Fibroblast of lung (primary cell): Measurements from ENCODE around the gene IL25. TPM values are rescaled to one million over a fixed set of nuclear protein-coding genes. Genes with fewer than 3 reads are reported as not detected.

Experiments
- DNase-seq, 2 donors: peaks; one replicate each; pipeline versions ENCODE4 v3.0.0 to v3.0.0-alpha.2; 2010; ENCODE audit warnings: low read depth in 2 of 2
- H2AFZ ChIP-seq: 2 replicates; pipeline ENCODE4 v1.5.1; 2012; ENCODE audit warnings: low read length, control low read depth, inconsistent platforms
- H3K27ac ChIP-seq: 2 replicates; pipeline ENCODE4 v1.5.1; 2011; ENCODE audit warnings: low read length, control low read depth; ENCODE audit not compliant: insufficient read depth
- H3K27me3 ChIP-seq: 2 replicates; pipeline ENCODE4 v1.5.1; 2011; ENCODE audit warnings: mild to moderate bottlenecking, low read length; ENCODE audit not compliant: control insufficient read depth, insufficient read depth
- H3K36me3 ChIP-seq: 2 replicates; pipeline ENCODE4 v1.5.1; 2011; ENCODE audit warnings: low read length; ENCODE audit not compliant: control insufficient read depth, insufficient read depth
- H3K4me1 ChIP-seq: 2 replicates; pipeline ENCODE4 v1.5.1; 2011; ENCODE audit warnings: low read length; ENCODE audit not compliant: control insufficient read depth, insufficient read depth; ENCODE audit errors: extremely low read depth
- H3K4me2 ChIP-seq: 2 replicates; pipeline ENCODE4 v1.5.1; 2011; ENCODE audit warnings: low read length, control low read depth; ENCODE audit not compliant: insufficient read depth; ENCODE audit errors: extremely low read depth
- H3K4me3 ChIP-seq, 4 experiments: fragments of 200-600 bp in 1 of 4; sonication (generic) in 1 of 4; replicated peaks in 1 of 4; 2 replicates each; pipeline ENCODE4 v1.5.1; 2011 to 2016; ENCODE audit warnings: low read length in 4 of 4, low read depth in 3 of 4, mild to moderate bottlenecking in 3 of 4, control low read depth in 2 of 4, inconsistent platforms in 1 of 4, mixed read lengths in 1 of 4; ENCODE audit not compliant: insufficient read depth in 1 of 4; ENCODE audit errors: control extremely low read depth in 1 of 4
- H3K79me2 ChIP-seq: 2 replicates; pipeline ENCODE4 v1.5.1; 2012; ENCODE audit warnings: mild to moderate bottlenecking, low read length, inconsistent platforms; ENCODE audit not compliant: control insufficient read depth, insufficient read depth
- H3K9ac ChIP-seq: 2 replicates; pipeline ENCODE4 v1.5.1; 2011; ENCODE audit warnings: mild to moderate bottlenecking, low read length, control low read depth; ENCODE audit not compliant: insufficient read depth
- H3K9me3 ChIP-seq: 2 replicates; pipeline ENCODE4 v1.5.1; 2012; ENCODE audit warnings: low read depth, low read length; ENCODE audit not compliant: control insufficient read depth, insufficient read depth
- H4K20me1 ChIP-seq: 2 replicates; pipeline ENCODE4 v1.5.1; 2011; ENCODE audit warnings: low read length; ENCODE audit not compliant: control insufficient read depth, insufficient read depth; ENCODE audit errors: extremely low read depth
- CTCF ChIP-seq, 2 donors: IDR thresholded peaks in 1 of 2; conservative IDR thresholded peaks in 1 of 2; 1 replicate in 1 of 2; 2 replicates in 1 of 2; pipeline ENCODE4 v1.5.1; 2011 to 2012; ENCODE audit warnings: low read length in 2 of 2, control low read depth in 1 of 2, inconsistent platforms in 1 of 2, low read depth in 1 of 2, mild to moderate bottlenecking in 1 of 2
- EZH2 ChIP-seq: IDR thresholded peaks from 2 replicates; pipeline ENCODE4 v1.5.1; 2012; ENCODE audit warnings: low read length, control low read depth, mild to moderate bottlenecking; ENCODE audit errors: missing control alignments
- polyA plus RNA-seq, 2 donors: library from polyadenylated mRNA; depleted of rRNA in 1 of 2; stranded (reverse) in 1 of 2; unstranded in 1 of 2; fragments of >200 nt; gene quantifications; 2 replicates each; pipeline ENCODE4 v1.2.1, GENCODE V29; 2011 to 2012; ENCODE audit warnings: missing spikeins in 1 of 2
- total RNA-seq: library from RNA; depleted of rRNA; stranded (reverse); fragments of >200 nt; gene quantifications from 2 replicates; pipeline ENCODE4 v1.2.1, GENCODE V29; 2014

The IL25 gene
- total and polyA plus RNA-seq, 2 donors (not counting 1 experiment from before 2014, with no cell fraction given): not detected

GRCh38 chr14:23327947-23328744, 44.5 kb upstream of the IL25 start:
- Histone ChIP-seq H3K9ac (no peak overlapping the region), H3K27ac (no peak overlapping the region), H3K79me2 (peaks cover 8% of the 10 kb centered on the region), H3K4me1 (peaks cover under 1% of the 10 kb centered on the region), H4K20me1 (no peaks in the 10 kb centered on the region), H3K9me3 (no peaks in the 10 kb centered on the region), H3K4me2 (no peak overlapping the region), H2AFZ (no peak overlapping the region), H3K27me3 (no peaks in the 10 kb centered on the region), H3K36me3 (peaks cover 10% of the 10 kb centered on the region), H3K4me3 (no peak overlapping the region)
- TF ChIP-seq EZH2: no peak
- TF ChIP-seq CTCF (conservative IDR thresholded peaks at IDR 0.05 in 1 of 2, IDR thresholded peaks at IDR 0.05 in 1 of 2; ENCODE audit: low read depth in 1 of 2, low read length in 2 of 2): peak; percentile 87 to 90
- peak; percentile 64 to 85 for DNase-seq

GRCh38 chr14:23335623-23336022, 37.0 kb upstream of the IL25 start:
- no peak for DNase-seq
- no peak overlapping the region for H3K27ac ChIP-seq
- no peaks in the 10 kb centered on the region for H3K79me2 ChIP-seq
- TF ChIP-seq CTCF (conservative IDR thresholded peaks at IDR 0.05 in 1 of 2, IDR thresholded peaks at IDR 0.05 in 1 of 2; ENCODE audit: low read depth in 1 of 2, low read length in 2 of 2) (no peak), EZH2 (no peak)
- H3K4me1 ChIP-seq: no peaks in the 10 kb centered on the region
- H3K4me3 ChIP-seq: no peak overlapping the region
- H4K20me1 ChIP-seq: no peaks in the 10 kb centered on the region
- no peaks in the 10 kb centered on the region for H3K36me3 ChIP-seq
- no peak overlapping the region for H2AFZ ChIP-seq
- no peak overlapping the region for H3K9ac ChIP-seq
- H3K27me3 ChIP-seq: no peaks in the 10 kb centered on the region
- no peaks in the 10 kb centered on the region for H3K9me3 ChIP-seq
- H3K4me2 ChIP-seq: no peak overlapping the region

DNA sequence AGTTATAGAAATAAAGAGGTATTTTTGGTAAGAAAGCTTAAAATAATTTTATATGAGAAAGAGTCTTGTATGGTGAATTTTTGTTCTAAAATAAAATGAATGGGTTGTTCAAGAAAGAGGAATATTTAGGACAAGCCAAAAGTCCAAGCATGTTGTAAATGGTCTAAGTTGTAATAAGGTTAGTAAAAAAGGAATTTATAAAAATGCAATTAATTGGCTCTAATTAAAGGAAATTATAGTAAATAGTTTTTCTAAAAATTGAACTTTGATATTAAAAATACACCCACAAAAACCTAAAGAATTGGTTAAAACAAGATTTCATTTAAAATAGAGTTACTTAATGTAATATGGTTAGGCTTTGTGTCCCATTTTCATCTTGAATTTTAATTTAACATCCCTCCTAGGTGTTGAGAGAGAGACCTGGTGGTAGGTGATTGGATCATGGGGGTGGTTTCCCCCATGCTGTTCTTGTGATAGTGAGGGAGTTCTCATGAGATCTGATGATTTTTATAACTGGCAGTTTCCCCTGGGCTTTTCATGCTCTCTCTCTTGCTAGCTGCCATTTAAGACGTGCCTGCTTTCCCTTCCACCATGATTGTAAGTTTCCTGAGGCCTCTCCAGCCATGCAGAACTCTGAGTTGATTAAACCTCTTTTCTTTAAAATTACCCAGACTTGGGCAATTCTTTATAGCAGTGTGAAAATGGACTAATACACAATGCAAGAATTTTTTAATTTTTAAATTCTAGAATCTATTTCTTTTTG, 32.9 kb upstream of the IL25 start:
- no peak overlapping the region for H2AFZ ChIP-seq
- H3K9ac ChIP-seq: no peak overlapping the region
- DNase-seq: no peak
- no peak overlapping the region for H3K27ac ChIP-seq
- TF ChIP-seq EZH2 (no peak), CTCF (conservative IDR thresholded peaks at IDR 0.05 in 1 of 2, IDR thresholded peaks at IDR 0.05 in 1 of 2; ENCODE audit: low read depth in 1 of 2, low read length in 2 of 2) (no peak)
- no peaks in the 10 kb centered on the region for H4K20me1 ChIP-seq
- H3K4me1 ChIP-seq: no peaks in the 10 kb centered on the region
- H3K79me2 ChIP-seq: no peaks in the 10 kb centered on the region
- H3K36me3 ChIP-seq: no peaks in the 10 kb centered on the region
- no peak overlapping the region for H3K4me3 ChIP-seq
- H3K9me3 ChIP-seq: no peaks in the 10 kb centered on the region
- H3K27me3 ChIP-seq: no peaks in the 10 kb centered on the region
- no peak overlapping the region for H3K4me2 ChIP-seq
